Measurements from ENCODE around the gene ZFP3.
"Not testable (repeated sequence)": the region's sequence is repeated elsewhere in the genome, so short reads cannot be mapped to it uniquely, and the experiment has no call there.

Gene ZFP3

DNA sequence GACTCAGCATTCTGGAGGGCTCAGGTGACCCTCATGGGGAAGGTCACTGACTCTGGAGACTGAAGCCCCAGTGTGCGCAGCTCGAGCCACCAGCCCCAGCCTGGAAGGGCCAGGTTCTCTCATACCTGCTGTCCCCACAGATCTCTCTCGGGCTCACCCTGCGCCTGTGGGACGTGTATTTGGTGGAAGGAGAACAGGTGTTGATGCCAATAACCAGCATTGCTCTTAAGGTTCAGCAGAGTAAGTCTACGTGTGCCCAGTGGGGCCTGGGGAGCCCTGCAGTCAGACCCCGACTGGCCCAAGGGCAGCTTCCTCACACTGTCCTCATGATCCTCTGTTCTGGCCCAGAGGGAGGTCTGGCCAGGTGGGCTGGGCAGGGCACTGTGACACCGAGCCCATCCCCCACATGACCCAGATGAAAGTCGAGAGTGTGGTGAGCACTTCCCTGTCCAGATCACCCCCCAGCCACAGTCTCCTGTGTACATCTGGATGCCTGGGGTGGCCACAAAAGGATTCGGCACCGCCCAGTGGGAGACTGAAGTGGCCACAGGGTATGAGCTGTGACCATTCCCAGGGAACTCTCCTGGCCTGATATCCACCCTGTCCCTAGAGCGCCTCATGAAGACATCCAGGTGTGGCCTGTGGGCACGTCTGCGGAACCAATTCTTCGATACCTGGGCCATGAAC lies 59.4 kb downstream of the ZFP3 start:
- not testable (repeated sequence) for DNase-seq (ENCODE audit: low spot score)

DNA sequence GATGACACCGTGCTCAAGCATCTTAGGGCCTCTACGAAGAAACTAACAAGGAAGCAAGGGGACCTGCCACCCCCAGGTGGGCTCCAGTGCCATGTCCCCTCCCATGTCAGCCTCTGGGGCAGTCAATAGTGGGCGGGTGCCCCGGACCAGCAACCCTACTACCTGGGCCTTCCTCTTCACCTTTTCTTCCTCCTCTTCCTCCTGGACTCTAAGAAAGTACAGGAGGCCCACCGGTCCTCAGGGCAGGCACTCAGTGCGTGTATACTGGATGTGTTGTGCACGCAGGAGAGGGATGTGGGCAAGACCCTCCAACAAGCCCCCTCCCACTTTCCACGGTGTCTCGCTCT lies 59.9 kb downstream of the ZFP3 start:
- DNase-seq (ENCODE audit: low spot score), result not testable (repeated sequence)

DNA sequence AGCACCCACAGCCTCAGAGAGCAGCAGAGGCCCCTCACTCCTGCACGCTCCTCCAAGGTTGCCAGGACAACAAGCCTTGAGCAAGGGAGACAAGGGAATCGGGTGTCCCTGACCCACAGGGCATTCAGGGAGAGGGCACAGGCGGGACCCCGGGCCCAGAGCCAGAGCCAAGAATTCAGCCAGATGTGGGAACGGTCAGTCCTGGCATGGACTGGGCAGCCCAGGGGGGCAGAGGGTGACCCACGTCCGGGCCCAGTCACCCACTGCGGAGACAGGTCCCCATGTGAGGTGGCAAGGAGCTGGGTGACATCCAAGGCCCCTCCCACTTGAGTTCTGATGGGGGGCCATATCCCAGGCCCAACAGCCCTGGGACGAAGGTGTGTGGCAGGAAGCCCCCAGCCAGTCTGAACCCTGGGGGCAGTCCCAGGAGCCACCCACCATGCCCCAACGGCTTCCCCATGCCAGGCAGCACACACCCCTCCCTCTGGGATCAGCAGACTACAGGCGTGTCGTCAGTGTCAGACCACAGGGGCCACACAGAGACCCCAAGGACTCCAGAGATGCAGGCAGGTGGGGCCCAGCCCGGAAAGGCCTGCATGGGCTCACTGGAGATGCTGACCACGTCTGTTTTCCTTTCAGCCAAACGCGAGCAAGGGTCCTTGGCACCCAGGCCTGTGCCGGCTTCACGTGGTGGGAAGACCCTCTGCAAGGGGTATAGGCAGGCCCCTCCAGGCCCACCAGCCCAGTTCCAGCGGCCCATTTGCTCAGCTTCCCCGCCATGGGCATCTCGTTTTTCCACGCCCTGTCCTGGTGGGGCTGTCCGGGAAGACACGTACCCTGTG lies 60.6 kb downstream of the ZFP3 start:
- no peak for DNase-seq (ENCODE audit: low spot score)

DNA sequence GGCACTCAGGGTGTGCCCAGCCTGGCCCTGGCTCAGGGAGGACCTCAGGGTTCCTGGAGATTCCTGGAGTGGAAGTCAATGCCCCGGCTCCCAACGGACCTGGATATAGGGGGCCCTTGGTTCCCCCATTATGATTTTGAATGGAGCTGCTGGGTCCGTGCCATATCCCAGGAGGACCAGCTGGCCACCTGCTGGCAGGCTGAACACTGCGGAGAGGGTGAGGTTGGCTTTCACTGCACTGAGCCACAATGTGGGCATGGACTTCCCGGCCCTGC lies 61.1 kb downstream of the ZFP3 start:
- no peak for DNase-seq (ENCODE audit: low spot score)

DNA sequence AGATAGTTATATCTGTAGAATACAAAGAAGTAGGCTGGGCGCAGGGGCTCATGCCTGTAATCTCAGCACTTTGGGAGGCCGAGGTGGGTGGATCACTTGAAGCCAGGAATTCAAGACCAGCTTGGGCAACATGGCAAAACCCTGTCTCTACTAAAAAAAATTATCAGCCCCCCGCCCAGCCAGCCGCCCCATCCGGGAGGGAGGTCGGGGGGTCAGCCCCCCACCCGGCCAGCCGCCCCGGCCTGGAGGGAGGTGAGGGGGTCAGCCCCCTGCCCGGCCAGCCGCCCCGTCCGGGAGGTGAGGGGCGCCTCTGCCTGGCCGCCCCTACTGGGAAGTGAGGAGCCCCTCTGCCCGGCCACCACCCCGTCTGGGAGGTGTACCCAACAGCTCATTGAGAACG lies 64.6 kb downstream of the ZFP3 start:
- DNase-seq (ENCODE audit: low spot score), result not testable (repeated sequence)

Small RNA genes lying within 50 kb of the gene (small RNA-seq; reads per million reads assigned to genes)
- gene AC012146.4, result 0 reads per million in 2 experiments

Measured in SK-N-DZ (cell line).